Measurements from ENCODE around the gene CDR2.

- TF ChIP-seq CTCF (IDR thresholded peaks at IDR 0.05; ENCODE audit: poor library complexity): no peak
- no peak for TF ChIP-seq EZH2phosphoT487 (IDR thresholded peaks at IDR 0.05; ENCODE audit: low read depth, severe bottlenecking, unreplicated experiment)
Observed at GRCh38 chr16:22386976-22387375, 12.6 kb upstream of the CDR2 start.
